HepG2 (cell line): Measurements from ENCODE around the gene EPHX1. TPM values are rescaled to one million over a fixed set of nuclear protein-coding genes. Genes with fewer than 3 reads are reported as not detected.
A peak's percentile ranks its signal among the peaks of the same experiment; 100 is the strongest.

Experiments
- FOXK1 ChIP-seq: sonication (generic); formaldehyde crosslinking; IDR thresholded peaks from 2 replicates; pipeline ENCODE4 v1.4.0; 2020; ENCODE audit warnings: low read depth, missing genetic modification reagents, borderline replicate concordance
- KAT8 ChIP-seq: IDR thresholded peaks from 2 replicates; pipeline ENCODE4 v1.6.1; 2016; ENCODE audit warnings: missing genetic modification reagents, missing compliant biosample characterization
- MYC ChIP-seq: sonication (generic); formaldehyde crosslinking; IDR thresholded peaks from 2 replicates; pipeline ENCODE4 v1.9.0; 2021; ENCODE audit warnings: missing genetic modification reagents, borderline replicate concordance
- POLR2G ChIP-seq: fragments of 200-400 bp; formaldehyde crosslinking; IDR thresholded peaks from 2 replicates; pipeline ENCODE4 v1.6.1; 2018; ENCODE audit warnings: mild to moderate bottlenecking, low read depth, low read length, moderate library complexity
- TSC22D2 ChIP-seq: sonication (generic); formaldehyde crosslinking; IDR thresholded peaks from 2 replicates; pipeline ENCODE4 v1.5.1; 2020; ENCODE audit warnings: missing genetic modification reagents, mild to moderate bottlenecking, borderline replicate concordance
- ZNF205 ChIP-seq: IDR thresholded peaks from 2 replicates; pipeline ENCODE4 v1.6.1; 2018; ENCODE audit warnings: missing biosample characterization, missing genetic modification reagents
- ZNF251 ChIP-seq: sonication (generic); formaldehyde crosslinking; IDR thresholded peaks from 2 replicates; pipeline ENCODE4 v1.9.0; 2021; ENCODE audit warnings: mild to moderate bottlenecking, missing genetic modification reagents
- ZNF292 ChIP-seq: sonication (generic); formaldehyde crosslinking; IDR thresholded peaks from 2 replicates; pipeline ENCODE4 v1.8.1; 2022; ENCODE audit warnings: mild to moderate bottlenecking, low read depth, missing genetic modification reagents, borderline replicate concordance
- ZNF451 ChIP-seq: sonication (generic); formaldehyde crosslinking; IDR thresholded peaks from 2 replicates; pipeline ENCODE4 v1.5.0; 2020; ENCODE audit warnings: mild to moderate bottlenecking, missing genetic modification reagents
- ZNF564 ChIP-seq: sonication (generic); formaldehyde crosslinking; IDR thresholded peaks from 2 replicates; pipeline ENCODE4 v1.8.1; 2023; ENCODE audit warnings: mild to moderate bottlenecking, missing genetic modification reagents
- ZNF615 ChIP-seq: sonication (generic); formaldehyde crosslinking; IDR thresholded peaks from 2 replicates; pipeline ENCODE4 v1.5.0; 2020; ENCODE audit warnings: mild to moderate bottlenecking, missing genetic modification reagents, borderline replicate concordance
- polyA plus RNA-seq, 8 experiments: library from polyadenylated mRNA; depleted of rRNA in 3 of 8; stranded (reverse) in 7 of 8; unstranded in 1 of 8; fragments of >200 nt; fragmentation: Illumina TruSeq in 4 of 8; extraction: Trizol in 4 of 8; gene quantifications; 2 replicates each; pipeline versions ENCODE4 v1.2.1 to v1.2.3, GENCODE V29; 2011 to 2016; ENCODE audit warnings: low read depth in 4 of 8, missing spikeins in 1 of 8, mixed read lengths in 1 of 8; ENCODE audit not compliant: insufficient read depth in 1 of 8
- total RNA-seq, 5 experiments: library from RNA; depleted of rRNA; stranded (reverse); fragments of >200 nt; fragmentation: Illumina TruSeq; extraction: Trizol; gene quantifications; 2 replicates each; pipeline ENCODE4 v1.2.3, GENCODE V29; 2016; ENCODE audit warnings: low read depth in 1 of 5
- TF ChIP-seq, protein P1 (sequence below): sonication (generic); formaldehyde crosslinking; IDR thresholded peaks from 2 replicates; pipeline ENCODE4 v1.4.0; 2020; ENCODE audit warnings: missing genetic modification reagents
- TF ChIP-seq, protein P2 (sequence below): sonication (generic); formaldehyde crosslinking; IDR thresholded peaks from 2 replicates; pipeline ENCODE4 v1.5.0; 2020; ENCODE audit warnings: mild to moderate bottlenecking, missing genetic modification reagents, borderline replicate concordance
- TF ChIP-seq, protein P3 (sequence below): sonication (generic); formaldehyde crosslinking; IDR thresholded peaks from one replicate; pipeline ENCODE4 v1.5.1; 2020; ENCODE audit warnings: mild to moderate bottlenecking, missing genetic modification reagents; ENCODE audit errors: not compliant biosample characterization
- TF ChIP-seq, protein P4 (sequence below): sonication (generic); formaldehyde crosslinking; IDR thresholded peaks from 2 replicates; pipeline ENCODE4 v1.5.0; 2020; ENCODE audit warnings: mild to moderate bottlenecking, missing genetic modification reagents, moderate library complexity

The EPHX1 gene
- total and polyA plus RNA-seq, 2 of the 13 experiments (the other 11 are each of a cell fraction or from before 2014, with no cell fraction given), result 27.7 to 36.5 TPM

DNA sequence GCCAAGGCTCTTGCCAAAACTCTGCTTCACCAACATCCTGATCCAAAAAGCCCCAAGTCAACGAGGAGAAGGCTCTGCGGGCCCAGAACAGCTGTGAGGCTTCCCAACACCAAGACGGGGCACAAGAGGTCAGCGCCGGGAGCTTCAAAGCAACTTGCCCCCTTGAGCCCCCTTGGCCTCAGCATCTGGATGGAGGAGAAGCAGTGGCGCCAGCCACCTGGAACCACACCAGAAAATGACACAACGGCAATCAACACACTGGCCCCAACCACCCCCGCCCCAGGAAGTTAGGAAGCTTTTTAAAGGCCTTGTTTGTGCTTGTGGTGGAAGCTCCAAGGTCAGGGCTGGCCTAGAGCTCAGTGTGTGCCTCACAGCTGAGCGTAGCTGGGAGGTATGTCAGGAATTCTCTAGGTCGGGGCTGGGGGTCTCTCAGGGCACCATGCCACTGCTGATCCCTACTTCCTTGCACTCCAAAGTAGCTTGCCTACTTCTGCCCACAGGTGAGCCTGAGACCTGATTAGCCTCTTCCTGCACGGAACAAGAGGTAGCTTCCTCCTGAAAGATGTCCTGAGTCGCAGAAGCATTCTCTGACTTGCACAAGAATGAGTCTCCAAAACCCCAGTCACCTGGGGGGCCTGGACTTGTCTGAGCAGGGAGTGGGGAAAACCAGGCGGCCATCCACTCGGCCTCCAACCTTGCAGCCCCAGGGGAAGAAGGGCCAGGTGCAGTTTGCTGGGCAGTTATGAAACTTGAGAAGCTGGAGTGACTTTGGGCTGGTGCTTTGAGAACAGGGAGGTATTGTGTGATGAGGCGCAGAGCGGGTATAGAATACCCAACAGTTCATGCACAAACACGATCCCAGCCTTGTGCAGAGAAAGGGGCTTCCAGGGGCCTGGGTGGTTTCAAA is 42.0 kb upstream of the EPHX1 start (continued):
- TF ChIP-seq ZNF451 (CRISPR knock-in tag) (no peak), ZNF615 (CRISPR knock-in tag) (no peak), ZNF564 (CRISPR knock-in tag) (no peak), KAT8 (CRISPR knock-in tag) (no peak), MYC (CRISPR knock-in tag) (no peak; the same call in 1 of the 2 replicates), ZNF205 (no peak), ZNF251 (CRISPR knock-in tag) (no peak), FOXK1 (no peak), POLR2G (0 out of 2 replicates have a peak, but pooled peaks have one; percentile 46), TSC22D2 (CRISPR knock-in tag) (no peak), ZNF292 (no peak)
- TF ChIP-seq, protein P1, sequence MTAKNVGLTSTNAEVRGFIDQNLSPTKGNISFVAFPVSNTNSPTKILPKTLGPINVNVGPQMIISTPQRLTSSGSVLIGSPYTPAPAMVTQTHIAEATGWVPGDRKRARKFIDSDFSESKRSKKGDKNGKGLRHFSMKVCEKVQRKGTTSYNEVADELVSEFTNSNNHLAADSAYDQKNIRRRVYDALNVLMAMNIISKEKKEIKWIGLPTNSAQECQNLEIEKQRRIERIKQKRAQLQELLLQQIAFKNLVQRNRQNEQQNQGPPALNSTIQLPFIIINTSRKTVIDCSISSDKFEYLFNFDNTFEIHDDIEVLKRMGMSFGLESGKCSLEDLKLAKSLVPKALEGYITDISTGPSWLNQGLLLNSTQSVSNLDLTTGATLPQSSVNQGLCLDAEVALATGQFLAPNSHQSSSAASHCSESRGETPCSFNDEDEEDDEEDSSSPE (CRISPR knock-in tag), result no peak
- TF ChIP-seq, protein P2, sequence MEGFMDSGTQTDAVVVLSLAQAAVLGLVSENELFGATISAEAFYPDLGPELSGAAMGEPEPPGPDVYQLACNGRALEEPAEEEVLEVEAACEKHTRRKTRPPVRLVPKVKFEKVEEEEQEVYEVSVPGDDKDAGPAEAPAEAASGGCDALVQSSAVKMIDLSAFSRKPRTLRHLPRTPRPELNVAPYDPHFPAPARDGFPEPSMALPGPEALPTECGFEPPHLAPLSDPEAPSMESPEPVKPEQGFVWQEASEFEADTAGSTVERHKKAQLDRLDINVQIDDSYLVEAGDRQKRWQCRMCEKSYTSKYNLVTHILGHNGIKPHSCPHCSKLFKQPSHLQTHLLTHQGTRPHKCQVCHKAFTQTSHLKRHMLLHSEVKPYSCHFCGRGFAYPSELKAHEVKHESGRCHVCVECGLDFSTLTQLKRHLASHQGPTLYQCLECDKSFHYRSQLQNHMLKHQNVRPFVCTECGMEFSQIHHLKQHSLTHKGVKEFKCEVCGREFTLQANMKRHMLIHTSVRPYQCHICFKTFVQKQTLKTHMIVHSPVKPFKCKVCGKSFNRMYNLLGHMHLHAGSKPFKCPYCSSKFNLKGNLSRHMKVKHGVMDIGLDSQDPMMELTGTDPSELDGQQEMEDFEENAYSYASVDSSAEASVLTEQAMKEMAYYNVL (CRISPR knock-in tag), result peak; percentile 67
- TF ChIP-seq, protein P3, sequence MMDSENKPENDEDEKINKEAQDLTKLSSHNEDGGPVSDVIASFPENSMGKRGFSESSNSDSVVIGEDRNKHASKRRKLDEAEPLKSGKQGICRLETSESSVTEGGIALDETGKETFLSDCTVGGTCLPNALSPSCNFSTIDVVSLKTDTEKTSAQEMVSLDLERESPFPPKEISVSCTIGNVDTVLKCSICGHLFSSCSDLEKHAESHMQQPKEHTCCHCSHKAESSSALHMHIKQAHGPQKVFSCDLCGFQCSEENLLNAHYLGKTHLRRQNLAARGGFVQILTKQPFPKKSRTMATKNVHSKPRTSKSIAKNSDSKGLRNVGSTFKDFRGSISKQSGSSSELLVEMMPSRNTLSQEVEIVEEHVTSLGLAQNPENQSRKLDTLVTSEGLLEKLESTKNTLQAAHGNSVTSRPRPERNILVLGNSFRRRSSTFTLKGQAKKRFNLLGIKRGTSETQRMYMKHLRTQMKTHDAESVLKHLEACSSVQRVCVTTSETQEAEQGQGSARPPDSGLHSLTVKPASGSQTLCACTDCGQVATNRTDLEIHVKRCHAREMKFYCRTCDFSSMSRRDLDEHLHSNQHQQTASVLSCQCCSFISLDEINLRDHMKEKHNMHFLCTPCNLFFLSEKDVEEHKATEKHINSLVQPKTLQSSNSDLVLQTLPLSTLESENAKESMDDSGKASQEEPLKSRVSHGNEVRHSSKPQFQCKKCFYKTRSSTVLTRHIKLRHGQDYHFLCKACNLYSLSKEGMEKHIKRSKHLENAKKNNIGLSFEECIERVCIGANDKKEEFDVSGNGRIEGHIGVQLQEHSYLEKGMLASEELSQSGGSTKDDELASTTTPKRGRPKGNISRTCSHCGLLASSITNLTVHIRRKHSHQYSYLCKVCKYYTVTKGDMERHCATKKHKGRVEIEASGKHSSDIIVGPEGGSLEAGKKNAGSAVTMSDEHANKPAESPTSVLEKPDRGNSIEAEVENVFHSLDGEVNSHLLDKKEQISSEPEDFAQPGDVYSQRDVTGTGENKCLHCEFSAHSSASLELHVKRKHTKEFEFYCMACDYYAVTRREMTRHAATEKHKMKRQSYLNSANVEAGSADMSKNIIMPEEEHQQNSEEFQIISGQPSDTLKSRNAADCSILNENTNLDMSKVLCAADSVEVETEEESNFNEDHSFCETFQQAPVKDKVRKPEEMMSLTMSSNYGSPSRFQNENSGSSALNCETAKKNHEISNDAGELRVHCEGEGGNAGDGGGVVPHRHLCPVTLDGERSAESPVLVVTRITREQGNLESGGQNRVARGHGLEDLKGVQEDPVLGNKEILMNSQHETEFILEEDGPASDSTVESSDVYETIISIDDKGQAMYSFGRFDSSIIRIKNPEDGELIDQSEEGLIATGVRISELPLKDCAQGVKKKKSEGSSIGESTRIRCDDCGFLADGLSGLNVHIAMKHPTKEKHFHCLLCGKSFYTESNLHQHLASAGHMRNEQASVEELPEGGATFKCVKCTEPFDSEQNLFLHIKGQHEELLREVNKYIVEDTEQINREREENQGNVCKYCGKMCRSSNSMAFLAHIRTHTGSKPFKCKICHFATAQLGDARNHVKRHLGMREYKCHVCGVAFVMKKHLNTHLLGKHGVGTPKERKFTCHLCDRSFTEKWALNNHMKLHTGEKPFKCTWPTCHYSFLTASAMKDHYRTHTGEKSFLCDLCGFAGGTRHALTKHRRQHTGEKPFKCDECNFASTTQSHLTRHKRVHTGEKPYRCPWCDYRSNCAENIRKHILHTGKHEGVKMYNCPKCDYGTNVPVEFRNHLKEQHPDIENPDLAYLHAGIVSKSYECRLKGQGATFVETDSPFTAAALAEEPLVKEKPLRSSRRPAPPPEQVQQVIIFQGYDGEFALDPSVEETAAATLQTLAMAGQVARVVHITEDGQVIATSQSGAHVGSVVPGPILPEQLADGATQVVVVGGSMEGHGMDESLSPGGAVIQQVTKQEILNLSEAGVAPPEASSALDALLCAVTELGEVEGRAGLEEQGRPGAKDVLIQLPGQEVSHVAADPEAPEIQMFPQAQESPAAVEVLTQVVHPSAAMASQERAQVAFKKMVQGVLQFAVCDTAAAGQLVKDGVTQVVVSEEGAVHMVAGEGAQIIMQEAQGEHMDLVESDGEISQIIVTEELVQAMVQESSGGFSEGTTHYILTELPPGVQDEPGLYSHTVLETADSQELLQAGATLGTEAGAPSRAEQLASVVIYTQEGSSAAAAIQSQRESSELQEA (CRISPR knock-in tag), result no peak
- TF ChIP-seq, protein P4, sequence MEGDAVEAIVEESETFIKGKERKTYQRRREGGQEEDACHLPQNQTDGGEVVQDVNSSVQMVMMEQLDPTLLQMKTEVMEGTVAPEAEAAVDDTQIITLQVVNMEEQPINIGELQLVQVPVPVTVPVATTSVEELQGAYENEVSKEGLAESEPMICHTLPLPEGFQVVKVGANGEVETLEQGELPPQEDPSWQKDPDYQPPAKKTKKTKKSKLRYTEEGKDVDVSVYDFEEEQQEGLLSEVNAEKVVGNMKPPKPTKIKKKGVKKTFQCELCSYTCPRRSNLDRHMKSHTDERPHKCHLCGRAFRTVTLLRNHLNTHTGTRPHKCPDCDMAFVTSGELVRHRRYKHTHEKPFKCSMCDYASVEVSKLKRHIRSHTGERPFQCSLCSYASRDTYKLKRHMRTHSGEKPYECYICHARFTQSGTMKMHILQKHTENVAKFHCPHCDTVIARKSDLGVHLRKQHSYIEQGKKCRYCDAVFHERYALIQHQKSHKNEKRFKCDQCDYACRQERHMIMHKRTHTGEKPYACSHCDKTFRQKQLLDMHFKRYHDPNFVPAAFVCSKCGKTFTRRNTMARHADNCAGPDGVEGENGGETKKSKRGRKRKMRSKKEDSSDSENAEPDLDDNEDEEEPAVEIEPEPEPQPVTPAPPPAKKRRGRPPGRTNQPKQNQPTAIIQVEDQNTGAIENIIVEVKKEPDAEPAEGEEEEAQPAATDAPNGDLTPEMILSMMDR (CRISPR knock-in tag), result no peak
